Fibroblast of gingiva (primary cell): ENCODE results near the gene ART1.

ENCODE experiments used
- DNase-seq: peaks from one replicate; pipeline ENCODE4 v3.0.0-alpha.2; 2011; ENCODE audit warnings: low read depth

The ART1 gene

DNA sequence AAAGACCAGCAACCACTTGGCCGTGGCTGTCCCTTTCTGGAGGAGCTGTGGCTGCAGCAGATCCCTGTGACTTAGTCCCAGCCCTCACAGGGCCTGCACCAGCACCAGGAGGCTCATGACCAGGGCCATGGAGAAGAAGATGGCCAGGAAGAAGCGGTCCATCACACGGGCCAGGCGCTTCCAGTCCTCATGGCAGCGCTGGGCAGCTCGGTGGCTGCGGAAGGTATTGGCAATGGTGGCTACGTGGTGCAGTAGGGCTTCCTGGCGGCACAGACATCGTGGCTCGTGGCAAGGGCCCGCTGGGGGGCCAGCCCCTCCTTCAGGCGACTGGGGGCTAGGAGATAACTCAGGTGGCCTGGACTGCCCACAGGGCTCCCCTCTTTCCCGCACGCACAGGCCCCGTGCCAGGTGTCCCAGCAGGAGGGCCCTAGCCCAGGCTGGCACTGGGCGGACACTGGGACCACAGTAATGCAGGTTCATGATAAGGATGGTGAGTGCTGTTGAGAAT lies 21.1 kb downstream of the ART1 start:
- no peak for DNase-seq

DNA sequence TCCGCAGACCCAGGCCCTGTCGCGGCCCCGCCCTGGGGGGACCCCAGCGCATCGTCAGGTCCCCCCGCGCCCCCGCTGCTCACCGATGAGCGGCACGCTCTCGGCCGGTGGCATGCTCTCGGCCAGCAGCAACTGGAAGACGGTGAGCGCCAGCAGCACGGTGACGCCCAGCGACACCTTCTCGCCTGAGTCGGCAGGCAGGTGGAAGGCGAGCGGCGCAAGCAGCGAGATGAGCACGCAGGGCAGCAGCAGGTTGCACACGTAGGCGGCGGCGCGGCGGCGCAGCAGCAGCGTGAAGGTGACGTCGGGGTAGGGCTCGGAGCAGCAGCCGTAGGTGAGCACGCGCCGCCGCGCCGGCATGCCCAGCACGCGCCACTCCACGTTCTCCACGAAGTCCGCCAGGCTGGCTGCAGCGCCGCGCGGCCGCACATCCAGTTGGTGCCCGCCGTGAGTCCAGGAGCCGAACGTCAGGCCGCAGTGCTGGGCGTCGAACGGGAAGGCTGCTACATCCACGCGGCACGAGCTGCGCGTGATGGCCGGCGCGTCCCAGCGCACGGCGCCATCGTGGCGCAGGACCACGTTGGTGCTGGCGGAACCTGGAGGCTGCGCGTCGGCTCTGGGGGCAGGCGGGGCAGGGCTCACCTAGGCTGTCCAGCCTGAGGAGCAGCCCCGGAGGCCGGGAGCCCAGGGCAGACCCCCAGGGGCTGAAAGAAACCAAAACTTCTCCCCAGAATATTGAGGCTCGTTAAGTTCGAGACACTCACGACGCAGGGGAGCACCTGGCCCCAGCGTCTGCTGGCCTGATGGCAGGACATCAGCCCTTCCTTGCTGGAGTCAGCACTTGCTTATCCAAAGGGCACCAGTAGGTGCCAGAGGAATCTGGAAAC lies 22.5 kb downstream of the ART1 start:
- DNase-seq = no peak

DNA sequence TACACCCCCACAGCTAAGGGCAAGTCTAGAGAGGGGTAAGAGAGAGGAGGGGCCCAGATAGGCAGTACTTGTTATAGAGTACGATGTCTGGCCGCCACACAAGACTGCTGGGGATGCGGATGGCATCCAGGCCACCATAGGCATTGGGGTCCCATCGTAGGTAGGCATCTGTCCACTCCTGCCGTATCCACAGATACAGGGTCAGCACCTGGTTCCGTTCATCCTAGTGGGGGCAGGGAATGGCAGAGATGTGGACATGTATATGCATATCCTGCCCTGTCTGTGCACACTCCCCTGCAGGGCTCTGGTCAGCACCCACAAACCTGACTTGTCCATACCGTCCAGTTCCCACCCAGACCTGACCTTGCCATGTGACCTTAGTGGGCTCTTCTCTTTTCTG lies 24.2 kb downstream of the ART1 start:
- DNase-seq = no peak

DNA sequence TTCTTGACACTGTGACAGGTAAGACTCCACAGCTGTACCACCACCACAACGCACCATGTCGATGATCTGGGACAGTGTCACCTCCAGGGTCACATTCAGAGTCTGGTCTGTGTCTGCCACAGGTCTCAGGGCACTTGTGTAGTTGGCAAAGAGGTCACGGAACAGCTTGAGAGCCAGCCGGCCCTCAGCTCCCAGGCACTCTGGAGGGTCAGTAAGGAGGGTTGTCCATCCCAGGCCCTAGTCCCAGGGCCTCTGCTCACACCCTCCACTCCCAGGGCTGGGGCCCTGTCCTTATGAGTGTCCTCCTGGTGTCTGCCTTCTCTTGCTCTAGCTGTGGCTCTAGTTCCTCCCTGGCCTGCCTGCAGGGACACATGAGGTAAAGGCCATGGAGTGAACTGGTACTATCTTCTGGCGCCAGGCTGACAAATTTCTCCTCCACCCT lies 24.8 kb downstream of the ART1 start:
- no peak for DNase-seq

DNA sequence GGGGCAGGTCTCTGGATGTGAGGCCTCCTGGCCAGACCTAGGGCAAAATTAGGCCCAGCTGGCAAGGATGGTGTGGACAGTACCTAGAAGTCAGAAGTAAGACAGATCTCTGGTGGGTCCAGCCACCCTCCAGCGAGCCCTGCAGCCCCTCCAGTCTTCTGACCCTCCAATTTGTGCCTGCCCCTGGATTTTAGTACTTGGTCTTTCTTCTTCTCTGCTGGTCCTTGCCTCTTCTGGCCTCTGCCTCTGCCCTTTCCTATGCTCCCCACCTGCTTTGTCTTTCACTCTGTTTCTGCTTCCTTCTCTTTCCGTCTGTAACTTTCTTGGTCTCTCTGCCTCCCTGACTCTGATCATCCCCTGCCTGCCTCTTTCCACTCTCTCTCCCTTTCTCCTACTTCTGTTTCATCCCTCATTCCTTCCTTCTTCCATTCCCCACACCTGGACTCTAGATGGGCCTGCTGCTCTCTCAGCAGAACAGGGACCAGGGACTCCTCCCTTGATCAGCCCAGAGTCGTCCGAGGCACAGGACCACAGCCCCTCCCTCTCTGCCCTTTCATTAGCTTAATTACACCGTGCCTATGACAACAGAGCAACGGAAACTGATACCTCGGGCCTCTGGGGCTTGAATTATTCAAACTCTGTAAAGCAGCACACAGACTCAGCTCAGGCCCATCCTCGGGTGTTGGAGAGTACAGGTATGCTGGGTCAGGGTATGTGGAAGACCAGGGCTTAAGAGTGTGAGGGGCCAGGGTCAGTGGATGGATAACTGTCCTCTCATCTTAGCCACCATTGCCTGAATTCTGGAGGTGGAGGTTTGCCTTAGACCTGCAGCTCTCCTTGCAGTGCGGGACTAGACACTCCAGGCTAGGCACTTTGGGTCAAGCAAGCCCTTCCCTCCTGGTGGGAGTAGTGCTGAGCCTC lies 26.7 kb downstream of the ART1 start, which contains the start of gene CHRNA10:
Gene CHRNA10, minus strand, starts transcription at position 51 of the 921 bp plus-strand sequence. CDS start 72 bp downstream, outside the sequence.
- peak; percentile 21 for DNase-seq

DNA sequence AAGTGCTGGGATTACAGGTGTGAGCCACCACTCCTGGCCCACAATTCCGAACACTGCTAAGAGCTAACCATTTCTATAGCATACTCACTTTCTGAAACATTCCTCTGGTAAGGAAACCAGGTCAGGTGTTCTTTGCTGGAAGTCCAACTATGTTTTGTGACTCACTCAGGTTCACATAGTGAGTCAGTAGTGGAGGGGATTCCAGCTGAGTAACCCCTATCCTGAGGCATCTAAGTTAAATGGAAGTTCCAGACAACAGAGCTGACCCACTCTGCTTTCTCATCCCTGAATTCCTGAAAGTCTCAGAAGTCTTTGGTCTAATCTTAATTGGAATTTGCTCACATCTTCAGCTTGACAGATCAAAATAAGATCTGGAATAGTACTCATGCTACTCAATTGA lies 29.3 kb downstream of the ART1 start:
- no peak for DNase-seq

DNA sequence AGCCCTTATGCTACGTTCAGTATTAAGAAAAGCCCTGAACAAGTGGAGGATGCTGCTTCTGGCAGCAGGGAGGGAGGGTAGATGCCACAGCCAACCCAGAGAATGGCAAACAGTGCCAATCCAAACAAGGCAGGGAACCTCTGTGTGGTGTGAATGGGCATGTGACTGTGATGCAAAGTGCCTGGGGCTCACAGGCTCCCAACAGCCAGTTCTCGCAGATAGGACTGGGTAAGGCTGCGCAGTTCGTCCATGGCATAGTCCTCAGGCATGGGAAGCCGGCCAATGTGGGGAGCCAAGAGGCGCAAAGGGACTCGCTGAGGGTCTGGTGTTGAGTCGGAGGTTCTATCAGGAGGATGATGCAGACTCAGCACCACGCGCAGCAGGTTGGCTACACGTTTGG lies 31.0 kb downstream of the ART1 start:
- DNase-seq = no peak

DNA sequence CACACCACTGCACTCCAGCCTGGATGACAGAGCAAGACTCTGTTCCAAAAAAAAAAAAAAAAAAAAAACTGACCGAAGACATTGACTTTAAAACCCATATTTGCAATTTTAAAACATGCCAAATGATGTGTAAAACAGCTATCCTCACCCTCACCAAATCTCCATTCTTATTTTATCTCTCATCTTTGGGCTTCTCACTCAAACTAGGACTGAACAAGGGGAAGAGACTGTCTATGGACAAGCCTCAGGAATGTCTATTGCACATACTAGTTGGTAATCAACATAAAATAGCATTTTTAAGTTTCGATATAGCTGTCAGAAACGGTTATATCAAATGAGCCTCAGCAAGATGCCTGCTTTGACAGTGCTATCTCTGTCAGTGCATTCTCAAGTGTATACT lies 34.1 kb downstream of the ART1 start:
- no peak for DNase-seq

DNA sequence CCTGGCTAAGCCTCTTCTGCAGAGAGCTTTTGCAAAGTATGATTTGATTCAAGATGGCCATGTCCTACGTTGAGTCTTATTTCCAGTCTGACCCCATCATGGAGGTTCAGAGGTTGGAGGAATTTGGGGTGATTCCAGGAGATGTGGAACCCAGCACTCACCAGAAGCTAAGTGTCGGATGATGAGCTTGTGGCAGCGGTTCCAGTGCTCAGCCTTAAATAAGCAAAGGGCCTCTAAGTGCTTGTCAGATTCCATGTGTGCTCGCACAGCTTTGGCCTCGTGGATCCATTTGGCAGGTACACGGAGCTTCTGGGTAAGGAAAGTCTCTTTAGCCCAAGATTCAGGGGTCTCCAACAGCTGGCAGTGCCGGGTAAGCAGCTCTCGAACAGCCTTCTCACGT lies 38.1 kb downstream of the ART1 start:
- no peak for DNase-seq

DNA sequence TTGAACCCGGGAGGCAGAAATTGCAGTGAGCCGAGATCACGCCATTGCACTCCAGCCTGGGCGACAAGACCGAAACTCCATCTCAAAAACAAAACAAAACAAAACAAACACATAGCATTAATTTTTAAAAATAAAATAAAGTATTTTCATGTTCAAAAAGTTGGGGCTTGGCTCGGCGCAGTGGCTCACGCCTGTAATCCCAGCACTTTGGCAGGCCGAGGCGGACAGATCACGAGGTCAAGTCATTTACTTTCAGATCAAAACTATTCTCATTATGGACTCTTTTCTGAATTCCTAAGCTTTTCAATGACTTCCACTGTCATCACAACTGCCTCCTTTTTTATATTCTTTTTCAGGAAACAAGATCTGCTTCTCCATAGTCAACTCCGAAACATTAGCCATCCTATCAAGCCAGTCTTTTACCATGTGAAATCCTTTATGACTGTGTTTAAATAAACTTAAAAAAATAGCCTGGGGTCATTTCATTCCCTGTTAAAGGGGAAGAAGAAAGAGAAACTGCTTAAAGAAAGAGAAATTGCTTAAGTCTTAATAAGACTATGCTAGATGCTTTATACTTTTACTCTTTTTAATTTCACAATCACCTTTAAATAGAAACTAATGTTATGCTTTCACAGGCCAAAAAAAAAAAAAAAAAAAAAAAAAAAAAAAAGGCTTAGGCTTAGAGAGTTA lies 39.3 kb downstream of the ART1 start:
- DNase-seq = peak; percentile 38

DNA sequence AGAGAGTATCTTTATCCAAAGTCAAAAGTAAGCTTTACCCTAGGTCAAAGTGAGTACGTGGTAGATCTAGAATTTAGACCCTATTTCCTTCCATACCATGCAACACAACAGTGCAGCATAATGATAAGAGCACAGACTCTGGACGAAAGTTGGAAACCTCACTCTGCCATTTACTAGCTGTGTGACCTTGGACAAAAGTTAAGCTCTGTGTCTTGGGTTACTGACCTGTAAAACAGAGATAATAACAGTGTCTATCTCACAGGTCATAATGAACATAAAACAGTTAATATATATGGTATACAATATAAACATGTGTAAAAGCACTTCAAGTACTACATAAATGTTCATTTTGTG lies 39.9 kb downstream of the ART1 start:
- no peak for DNase-seq

DNA sequence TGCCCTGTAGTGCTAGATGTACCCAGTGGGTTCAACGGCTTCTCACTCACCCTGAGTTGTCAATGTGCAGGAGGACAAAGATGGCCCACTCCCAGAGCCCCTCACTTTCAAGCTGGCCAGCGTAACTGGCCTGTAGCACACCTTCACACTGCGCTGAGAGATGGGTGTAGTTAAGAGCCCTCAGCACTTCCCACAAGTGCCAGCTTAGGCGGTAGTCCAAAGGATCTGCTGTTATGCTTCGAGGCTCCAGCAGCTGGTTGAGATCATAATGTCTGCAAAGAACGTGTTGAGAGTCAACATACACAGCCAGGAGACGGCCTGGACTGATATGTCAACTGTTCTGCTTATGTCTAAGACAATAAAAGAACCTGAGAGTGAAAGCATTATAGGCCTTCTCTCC lies 41.0 kb downstream of the ART1 start:
- DNase-seq = no peak

DNA sequence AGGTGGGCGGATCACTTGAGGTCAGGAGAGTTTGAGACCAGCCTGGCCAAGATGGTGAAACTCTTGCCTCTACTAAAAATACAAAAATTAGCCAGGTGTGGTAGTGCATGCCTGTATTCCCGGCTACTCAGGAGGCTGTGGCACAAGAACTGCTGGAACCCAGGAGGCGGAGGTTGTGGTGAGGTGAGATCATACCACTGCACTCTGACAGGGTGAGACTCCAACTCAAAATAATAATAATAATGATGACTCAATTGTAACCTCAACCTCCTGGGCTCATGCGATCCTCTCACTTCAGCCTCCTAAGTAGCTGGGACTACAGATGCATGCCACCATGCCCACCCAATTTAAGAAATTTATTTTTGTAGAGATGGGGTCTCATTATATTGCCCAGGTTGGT lies 41.8 kb downstream of the ART1 start:
- no peak for DNase-seq

DNA sequence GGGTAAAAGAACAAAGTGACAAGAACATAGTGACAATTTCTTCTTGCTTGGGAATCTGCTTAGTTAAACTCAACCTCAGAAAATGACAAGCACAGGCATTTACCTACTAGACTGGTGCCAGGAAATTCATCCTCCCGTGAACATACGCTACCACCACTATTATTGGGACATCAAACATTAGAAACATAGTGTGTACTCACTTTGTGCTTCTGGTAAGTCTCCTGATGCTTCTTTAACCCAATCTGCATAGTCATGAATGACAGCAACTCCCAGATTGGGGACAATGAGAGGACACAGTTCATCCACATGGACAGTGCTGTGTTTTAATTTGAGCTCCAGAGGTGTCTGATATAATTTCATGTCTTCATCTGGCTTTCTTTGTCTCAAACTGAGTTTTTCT lies 55.5 kb downstream of the ART1 start:
- DNase-seq = no peak

DNA sequence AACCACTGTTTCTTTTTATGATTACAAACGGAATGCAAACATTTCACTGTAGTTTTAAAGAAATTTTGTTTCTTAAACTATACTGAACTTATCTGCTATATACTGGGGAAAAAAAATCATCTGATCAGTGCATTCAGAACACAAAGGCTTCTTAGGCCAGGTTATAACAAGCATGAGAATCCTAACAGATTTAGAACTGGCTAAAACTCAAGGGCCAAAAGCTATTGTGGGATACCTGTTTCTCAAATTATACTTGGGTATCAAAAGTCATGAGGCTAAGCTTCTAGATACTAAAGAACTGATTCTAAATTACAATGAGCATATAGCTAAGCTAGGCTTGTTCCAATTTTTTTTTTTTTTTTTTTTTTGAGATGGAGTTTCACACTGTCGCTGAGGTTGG lies 56.0 kb downstream of the ART1 start:
- no peak for DNase-seq

DNA sequence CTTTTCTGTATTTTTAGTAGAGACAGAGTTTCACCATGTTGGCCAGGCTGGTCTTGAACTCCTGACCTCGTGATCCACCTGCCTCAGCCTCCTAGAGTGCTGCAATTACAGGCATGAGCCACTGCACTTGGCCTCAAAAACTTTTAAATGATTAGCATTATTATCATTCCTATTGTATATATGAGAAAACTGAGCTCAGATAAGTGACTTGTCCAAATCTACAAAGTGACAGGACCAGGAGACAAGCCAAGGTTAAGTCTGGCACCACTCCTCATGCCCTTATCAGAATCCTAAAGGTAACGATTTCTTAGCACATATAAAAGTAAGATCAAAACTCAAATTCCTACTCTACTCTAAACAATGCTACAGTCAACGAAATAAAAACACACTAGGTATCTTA lies 58.5 kb downstream of the ART1 start:
- DNase-seq = no peak

DNA sequence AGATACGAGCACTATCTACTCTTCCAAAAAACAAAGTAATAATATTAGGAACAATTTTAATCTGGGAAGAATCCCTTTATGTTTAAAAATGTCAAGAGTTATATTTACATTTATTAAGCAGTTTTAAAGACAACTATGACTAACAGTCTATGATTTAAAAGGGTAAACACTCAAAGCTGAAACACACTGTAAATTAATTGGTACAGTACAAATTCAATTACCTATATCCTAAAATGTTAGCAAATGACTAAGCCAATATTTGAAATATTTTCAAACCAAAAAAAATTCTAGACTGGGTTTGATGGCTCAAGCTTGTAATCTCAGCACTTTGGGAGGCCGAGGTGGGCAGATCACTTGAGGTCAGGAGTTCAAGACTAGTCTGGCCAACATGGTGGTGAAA lies 62.2 kb downstream of the ART1 start:
- DNase-seq = no peak

DNA sequence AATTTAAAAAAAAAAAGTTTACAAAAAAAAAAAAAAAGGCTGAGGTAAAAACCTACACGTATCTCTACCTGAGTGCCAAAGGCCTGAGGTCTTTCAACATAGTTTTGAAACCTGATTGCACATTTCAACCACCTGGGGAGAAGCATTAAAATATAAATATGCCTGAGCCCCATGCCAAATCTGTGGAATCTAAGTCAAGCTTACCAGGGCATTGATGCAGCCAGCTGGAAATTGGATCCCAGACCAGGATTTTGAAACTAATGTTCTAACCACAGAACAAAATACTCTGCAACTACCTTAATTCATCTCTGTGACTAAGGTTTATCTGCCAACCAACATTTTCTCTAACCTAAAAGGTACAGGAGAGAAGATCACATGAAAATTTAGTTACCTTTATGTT lies 65.0 kb downstream of the ART1 start:
- peak; percentile 73 for DNase-seq

DNA sequence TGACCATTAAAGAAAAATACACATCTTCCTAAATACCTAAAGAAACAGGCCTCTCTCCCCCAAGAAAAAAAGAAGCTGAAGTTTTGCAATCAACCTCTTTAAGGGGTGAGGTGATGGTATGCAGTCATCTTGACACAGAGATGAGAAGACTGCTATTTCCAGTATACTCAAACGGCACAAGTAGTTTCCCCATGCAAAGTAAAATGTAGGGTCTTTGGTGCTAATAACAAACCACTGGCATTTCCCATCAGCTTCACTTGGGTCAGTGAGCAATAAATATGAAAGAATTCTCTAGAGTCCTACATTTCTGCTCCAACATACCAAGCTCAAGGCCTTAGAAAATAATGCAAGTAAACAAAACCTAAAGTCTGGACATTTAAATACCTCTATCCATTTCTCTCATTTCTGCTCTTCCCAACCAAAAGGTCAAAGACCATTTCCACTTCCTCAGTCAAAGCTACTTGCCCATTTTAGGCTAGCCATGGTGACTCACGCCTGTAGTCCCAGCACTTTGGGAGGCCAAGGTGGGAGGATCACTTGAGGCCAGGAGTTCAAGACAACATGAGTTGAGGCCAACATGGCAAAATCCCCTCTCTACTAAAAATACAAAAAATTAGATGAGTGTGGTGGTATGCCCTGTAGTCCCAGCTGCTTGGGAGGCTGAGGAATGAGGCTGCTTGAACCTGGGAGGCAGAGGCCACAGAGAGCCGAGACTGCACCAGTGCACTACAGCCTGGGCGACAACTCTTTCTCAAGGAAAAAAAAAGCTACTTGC lies 65.7 kb downstream of the ART1 start:
- DNase-seq = peak; percentile 47

DNA sequence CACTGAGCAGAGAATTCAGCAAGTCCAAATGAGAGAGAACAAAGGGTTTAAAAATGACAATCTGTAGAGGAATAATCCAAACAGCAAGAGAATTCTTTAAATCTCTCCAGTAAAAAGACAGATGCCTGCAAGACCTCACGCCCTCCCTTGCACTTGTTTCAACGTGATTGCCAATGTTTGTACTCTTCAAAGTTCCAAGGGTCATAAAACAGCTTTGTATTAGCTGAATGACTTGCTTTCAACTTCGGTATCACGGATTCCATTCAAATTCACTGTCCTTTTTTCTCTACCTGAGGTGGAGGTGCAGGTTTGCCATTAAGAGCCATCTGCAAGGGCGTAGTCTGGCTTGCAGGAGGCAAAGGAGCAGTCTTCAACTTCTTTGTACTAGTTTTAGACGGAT lies 67.3 kb downstream of the ART1 start:
- DNase-seq = no peak
